PC-3 (cell line): ENCODE results near the gene ZNF354C.

Experiments
- CTCF ChIP-seq: fragments of 300-600 bp; sonication (generic); conservative IDR thresholded peaks from 2 replicates; pipeline ENCODE4 v1.5.1; 2017; ENCODE audit warnings: antibody characterized with exemption, low read depth, mild to moderate bottlenecking, low read length
- EZH2phosphoT487 ChIP-seq: fragments of 300-600 bp; sonication (generic); IDR thresholded peaks from 2 replicates; pipeline ENCODE4 v1.6.1; 2018; ENCODE audit warnings: mild to moderate bottlenecking, antibody characterized with exemption, low read length, borderline replicate concordance

GRCh38 chr5:179054876-179055275 is 5.3 kb upstream of the ZNF354C start:
- TF ChIP-seq CTCF (no peak), EZH2phosphoT487 (no peak)
